ENCODE measurements around the gene UBE3A.

DNA sequence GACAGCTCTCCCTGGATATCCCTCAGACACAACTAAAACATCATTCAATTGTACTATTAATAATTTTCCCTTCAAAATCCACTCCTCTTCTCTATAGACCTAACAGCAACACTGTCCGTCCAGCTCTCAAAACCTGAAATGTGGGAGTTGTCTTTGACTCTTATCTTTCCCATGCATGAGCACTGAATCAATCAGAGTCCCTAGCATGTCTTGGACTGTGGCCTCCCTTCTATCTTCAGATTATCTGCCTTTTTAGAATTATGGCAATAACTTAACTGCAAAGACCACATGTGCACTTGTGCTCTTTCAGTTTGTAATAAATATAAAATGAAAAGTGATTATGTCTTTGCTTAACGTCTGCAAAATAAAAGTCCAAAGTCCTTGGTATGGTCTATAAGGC, 107.0 kb downstream of the UBE3A start:
- TF ChIP-seq, protein P1, sequence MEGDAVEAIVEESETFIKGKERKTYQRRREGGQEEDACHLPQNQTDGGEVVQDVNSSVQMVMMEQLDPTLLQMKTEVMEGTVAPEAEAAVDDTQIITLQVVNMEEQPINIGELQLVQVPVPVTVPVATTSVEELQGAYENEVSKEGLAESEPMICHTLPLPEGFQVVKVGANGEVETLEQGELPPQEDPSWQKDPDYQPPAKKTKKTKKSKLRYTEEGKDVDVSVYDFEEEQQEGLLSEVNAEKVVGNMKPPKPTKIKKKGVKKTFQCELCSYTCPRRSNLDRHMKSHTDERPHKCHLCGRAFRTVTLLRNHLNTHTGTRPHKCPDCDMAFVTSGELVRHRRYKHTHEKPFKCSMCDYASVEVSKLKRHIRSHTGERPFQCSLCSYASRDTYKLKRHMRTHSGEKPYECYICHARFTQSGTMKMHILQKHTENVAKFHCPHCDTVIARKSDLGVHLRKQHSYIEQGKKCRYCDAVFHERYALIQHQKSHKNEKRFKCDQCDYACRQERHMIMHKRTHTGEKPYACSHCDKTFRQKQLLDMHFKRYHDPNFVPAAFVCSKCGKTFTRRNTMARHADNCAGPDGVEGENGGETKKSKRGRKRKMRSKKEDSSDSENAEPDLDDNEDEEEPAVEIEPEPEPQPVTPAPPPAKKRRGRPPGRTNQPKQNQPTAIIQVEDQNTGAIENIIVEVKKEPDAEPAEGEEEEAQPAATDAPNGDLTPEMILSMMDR (IDR thresholded peaks at IDR 0.05) = no peak
- TF ChIP-seq JUND (IDR thresholded peaks at IDR 0.05) = no peak

All from SK-N-SH (cell line).